ENCODE measurements around the gene DNLZ. TPM values are rescaled to one million over a fixed set of nuclear protein-coding genes. Genes with fewer than 3 reads are reported as not detected.

Gene DNLZ
- total and polyA plus RNA-seq, 10 of the 15 experiments (the other 5 are each of a cell fraction or from before 2014, with no cell fraction given) = 0.66 to 29.7 (median 14.7) TPM; not detected in 1

DNA sequence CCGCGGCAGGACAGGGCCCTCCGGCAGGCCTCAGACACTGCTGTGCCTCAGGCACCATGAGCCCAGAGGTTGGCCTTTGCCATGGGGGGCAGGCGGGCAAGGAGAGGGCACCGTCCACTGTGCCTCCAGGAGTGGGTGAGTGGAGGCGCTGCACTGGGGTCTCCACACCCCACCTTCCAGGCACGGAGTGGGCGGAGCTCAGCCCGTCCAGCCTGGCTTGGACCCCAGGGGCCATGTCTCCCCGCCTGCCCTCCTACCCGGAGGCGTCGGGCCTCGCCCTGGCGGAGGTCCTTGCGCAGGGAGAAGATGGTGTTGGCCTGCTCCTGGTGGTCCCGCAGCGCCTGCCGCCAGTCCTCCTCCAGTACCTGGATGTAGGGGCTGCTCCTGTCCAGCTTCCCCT lies 6.5 kb upstream of the DNLZ start:
- no peaks in the 10 kb centered on the region for H3K9me3 ChIP-seq (replicated peaks; ENCODE audit: control insufficient read depth, insufficient read depth, low read length)
- no TSS peak for BruUV-seq (replicated peaks)
- H4K20me1 ChIP-seq (ENCODE audit: control insufficient read depth, insufficient read depth) = no peaks in the 10 kb centered on the region
- no peak overlapping the region for H3K4me3 ChIP-seq
- no peak overlapping the region for H3K4me2 ChIP-seq (ENCODE audit: control insufficient read depth, insufficient read depth)
- ChIA-PET POLR2A (no interaction called here), RAD21 (ENCODE audit: unreplicated experiment) (no interaction called here), CTCF (no interaction called here), SMC1A (ENCODE audit: uncharacterized antibody, unreplicated experiment) (no interaction called here)
- no peak for DNase-seq (ENCODE audit: low read depth, low spot score)
- no peak for ATAC-seq
- H3K27ac ChIP-seq (ENCODE audit: control insufficient read depth, insufficient read depth) = no peak overlapping the region
- no peak for TF ChIP-seq MXI1 (IDR thresholded peaks at IDR 0.05; ENCODE audit: low read depth, low read length)
- TF ChIP-seq ZZZ3 (IDR thresholded peaks at IDR 0.05; ENCODE audit: control insufficient read depth, insufficient read length, low read depth) = no peak
- no peak for TF ChIP-seq SIN3A (IDR thresholded peaks at IDR 0.05; ENCODE audit: low read depth, low read length)
- TF ChIP-seq ASH2L (IDR thresholded peaks at IDR 0.05; ENCODE audit: borderline replicate concordance, low read depth) = no peak
- no peak for TF ChIP-seq MYB (IDR thresholded peaks at IDR 0.05; ENCODE audit: borderline replicate concordance, low read depth, low read length)
- no peak for TF ChIP-seq PBX3 (IDR thresholded peaks at IDR 0.05; ENCODE audit: insufficient replicate concordance, low read depth, low read length)
- TF ChIP-seq SMAD5 (IDR thresholded peaks at IDR 0.05; ENCODE audit: low read depth) = no peak
- TF ChIP-seq SMC3 (IDR thresholded peaks at IDR 0.05; ENCODE audit: borderline replicate concordance, low read length) = no peak
- TF ChIP-seq HDAC2 (IDR thresholded peaks at IDR 0.05) = no peak
- TF ChIP-seq, protein P1, sequence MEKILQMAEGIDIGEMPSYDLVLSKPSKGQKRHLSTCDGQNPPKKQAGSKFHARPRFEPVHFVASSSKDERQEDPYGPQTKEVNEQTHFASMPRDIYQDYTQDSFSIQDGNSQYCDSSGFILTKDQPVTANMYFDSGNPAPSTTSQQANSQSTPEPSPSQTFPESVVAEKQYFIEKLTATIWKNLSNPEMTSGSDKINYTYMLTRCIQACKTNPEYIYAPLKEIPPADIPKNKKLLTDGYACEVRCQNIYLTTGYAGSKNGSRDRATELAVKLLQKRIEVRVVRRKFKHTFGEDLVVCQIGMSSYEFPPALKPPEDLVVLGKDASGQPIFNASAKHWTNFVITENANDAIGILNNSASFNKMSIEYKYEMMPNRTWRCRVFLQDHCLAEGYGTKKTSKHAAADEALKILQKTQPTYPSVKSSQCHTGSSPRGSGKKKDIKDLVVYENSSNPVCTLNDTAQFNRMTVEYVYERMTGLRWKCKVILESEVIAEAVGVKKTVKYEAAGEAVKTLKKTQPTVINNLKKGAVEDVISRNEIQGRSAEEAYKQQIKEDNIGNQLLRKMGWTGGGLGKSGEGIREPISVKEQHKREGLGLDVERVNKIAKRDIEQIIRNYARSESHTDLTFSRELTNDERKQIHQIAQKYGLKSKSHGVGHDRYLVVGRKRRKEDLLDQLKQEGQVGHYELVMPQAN (conservative IDR thresholded peaks at IDR 0.05) = no peak
- no peak for TF ChIP-seq GABPA (IDR thresholded peaks at IDR 0.05; ENCODE audit: low read depth)
- TF ChIP-seq SREBF1 (IDR thresholded peaks at IDR 0.05; ENCODE audit: low read length) = no peak
- no peak for TF ChIP-seq MYC (IDR thresholded peaks at IDR 0.05; ENCODE audit: insufficient read depth, insufficient read length, insufficient replicate concordance, low read length, severe bottlenecking)
- no peak for TF ChIP-seq NFYB (IDR thresholded peaks at IDR 0.05; ENCODE audit: insufficient read depth, low read depth, low read length)
- TF ChIP-seq EP300 (IDR thresholded peaks at IDR 0.05; ENCODE audit: borderline replicate concordance in 1 of 2, control insufficient read depth in 1 of 2, low read depth in 2 of 2, low read length in 2 of 2) = no peak
- TF ChIP-seq ATF2 (IDR thresholded peaks at IDR 0.05; ENCODE audit: low read length) = no peak
- no peak for TF ChIP-seq CBX5 (IDR thresholded peaks at IDR 0.05; ENCODE audit: low read depth)
- TF ChIP-seq PML (IDR thresholded peaks at IDR 0.05; ENCODE audit: low read length) = no peak
- TF ChIP-seq RBBP5 (conservative IDR thresholded peaks at IDR 0.05) = no peak
- 0 out of 2 replicates have a peak, but pooled peaks cover 4% of the 10 kb centered on the region for H3K4me1 ChIP-seq (ENCODE audit: control insufficient read depth, insufficient read depth, low read length)
- in situ Hi-C loops (cut with MboI) = no loop called here
- 82% methylated on average over 18 of the region's 19 CpGs for WGBS (ENCODE audit: insufficient coverage, insufficient replicate concordance, low lambda C conversion rate, missing lambda C conversion rate)
- intact Hi-C loops (cut with micrococcal nuclease; ENCODE audit: unreplicated experiment) = no loop called here
- no peaks in the 10 kb centered on the region for H3K27me3 ChIP-seq (replicated peaks in 1 of 2; ENCODE audit: control insufficient read depth in 2 of 2, insufficient read depth in 2 of 2, low read length in 1 of 2)
- no peak overlapping the region for H3K9ac ChIP-seq (ENCODE audit: control insufficient read depth, insufficient read depth, low read length)
- no peak for FAIRE-seq
- H2AFZ ChIP-seq (ENCODE audit: control insufficient read depth, low read depth, low read length) = no peak overlapping the region
- peaks cover 0 to 1% of the 10 kb centered on the region in 2 experiments; a peak in 3 of 4 replicates for H3K36me3 ChIP-seq (ENCODE audit: control insufficient read depth in 2 of 2, insufficient read depth in 2 of 2, low read length in 1 of 2)
- H3K79me2 ChIP-seq (ENCODE audit: control insufficient read depth, insufficient read depth, low read length) = no peaks in the 10 kb centered on the region

Measured in GM12878 (cell line).